HCT116 (cell line): ENCODE data around the gene CEP120. TPM values are rescaled to one million over a fixed set of nuclear protein-coding genes. Genes with fewer than 3 reads are reported as not detected.

Experiments
- ATAC-seq: fragments of 200-7000 bp; cut with Tn5 transposase; 2 replicates; pipeline ENCODE4 v1.9.1; 2020; ENCODE audit warnings: mild to moderate bottlenecking, moderate library complexity
- BruUV-seq: library from RNA; stranded (reverse); fragments of 400-500 nt; replicated peaks from 2 replicates; lab custom pipeline; 2021; lab: Mats Ljungman, UMichigan
- CTCF ChIA-PET: fragments of 300-600 bp; sonication (Branson Sonifier 250); formaldehyde crosslinking; loops from one replicate; lab custom pipeline; 2021; ENCODE audit warnings: antibody characterized with exemption; lab: Charles Lee
- POLR2A ChIA-PET: fragments of 300-600, 350-600 bp; sonication (Branson Sonifier 250); formaldehyde crosslinking; loops from one replicate; lab custom pipeline; 2021; ENCODE audit warnings: antibody characterized with exemption; lab: Charles Lee
- RAD21 ChIA-PET, 2 experiments: fragments of 300-600 bp; sonication (Branson Sonifier 250); formaldehyde crosslinking; loops; one replicate each; lab custom pipeline; 2023; ENCODE audit warnings: low total read pairs in 2 of 2; ENCODE audit not compliant: uncharacterized antibody in 2 of 2, unreplicated experiment in 2 of 2, low non-redundant PET in 1 of 2; lab: Charles Lee
- DNase-seq: peaks from one replicate; pipeline ENCODE4 v3.0.0-alpha.2; 2010; ENCODE audit warnings: low read depth, low spot score
- H2AFZ ChIP-seq: fragments of 200-600 bp; shearing (Covaris generic), sonication (generic); 2 replicates; pipeline ENCODE4 v1.6.1; 2017; ENCODE audit warnings: low read depth, mixed run types, mixed read lengths, antibody characterized with exemption, low read length; ENCODE audit not compliant: poor library complexity, severe bottlenecking
- H3K27ac ChIP-seq: 2 replicates; pipeline ENCODE4 v1.5.1; 2012; ENCODE audit warnings: low read depth, low read length
- H3K27me3 ChIP-seq: fragments of 200-600 bp; sonication (generic); 2 replicates; pipeline ENCODE4 v1.6.1; 2016; ENCODE audit warnings: mixed run types, low read length, mixed read lengths; ENCODE audit not compliant: insufficient read depth
- H3K36me3 ChIP-seq, 2 experiments: fragments of 200-500 bp in 1 of 2; fragments of 200-600 bp in 1 of 2; sonication (Bioruptor generic) in 1 of 2; sonication (generic) in 1 of 2; 2 replicates each; pipeline versions ENCODE4 v1.5.1 to v1.6.1; 2014 to 2016; ENCODE audit warnings: low read length in 2 of 2, inconsistent platforms in 1 of 2, mixed read lengths in 1 of 2, mixed run types in 1 of 2; ENCODE audit not compliant: insufficient read depth in 2 of 2, control insufficient read depth in 1 of 2
- H3K4me1 ChIP-seq, 2 experiments: fragments of 200-600 bp in 1 of 2; sonication (generic) in 1 of 2; 2 replicates each; pipeline versions ENCODE4 v1.5.1 to v1.6.1; 2012 to 2017; ENCODE audit warnings: low read length in 2 of 2, inconsistent platforms in 1 of 2, mild to moderate bottlenecking in 1 of 2, mixed read lengths in 1 of 2, mixed run types in 1 of 2, moderate library complexity in 1 of 2; ENCODE audit not compliant: insufficient read depth in 2 of 2, control insufficient read depth in 1 of 2
- H3K4me2 ChIP-seq: fragments of 200-600 bp; sonication (generic); 2 replicates; pipeline ENCODE4 v1.6.1; 2017; ENCODE audit warnings: mixed run types, low read length, mixed read lengths
- H3K4me3 ChIP-seq, 2 experiments: fragments of 200-600 bp in 1 of 2; sonication (generic) in 1 of 2; replicated peaks in 1 of 2; 2 replicates each; pipeline ENCODE4 v1.5.1; 2011 to 2016; ENCODE audit warnings: low read length in 2 of 2, control low read depth in 1 of 2, low read depth in 1 of 2, mild to moderate bottlenecking in 1 of 2, mixed read lengths in 1 of 2, mixed run types in 1 of 2
- H3K79me2 ChIP-seq: fragments of 200-600 bp; sonication (generic); 2 replicates; pipeline ENCODE4 v1.6.1; 2017; ENCODE audit warnings: mild to moderate bottlenecking, mixed run types, low read length, moderate library complexity, mixed read lengths; ENCODE audit not compliant: insufficient read depth
- H3K9ac ChIP-seq: fragments of 200-600 bp; sonication (generic); 2 replicates; pipeline ENCODE4 v1.6.1; 2016; ENCODE audit warnings: low read length, mixed read lengths
- H3K9me2 ChIP-seq: fragments of 200-600 bp; sonication (generic), shearing (Covaris generic); 2 replicates; pipeline ENCODE4 v1.6.1; 2017; ENCODE audit warnings: mixed run types, mild to moderate bottlenecking, moderate library complexity; ENCODE audit not compliant: insufficient read depth
- H3K9me3 ChIP-seq, 2 experiments: fragments of 200-500 bp in 1 of 2; fragments of 200-600 bp in 1 of 2; sonication (Bioruptor generic) in 1 of 2; sonication (generic) in 1 of 2; 2 replicates each; pipeline ENCODE4 v1.6.1; 2014 to 2017; ENCODE audit warnings: low read length in 2 of 2, mixed read lengths in 2 of 2, inconsistent platforms in 1 of 2, low read depth in 1 of 2, mild to moderate bottlenecking in 1 of 2, mixed run types in 1 of 2, moderate library complexity in 1 of 2; ENCODE audit not compliant: control insufficient read depth in 1 of 2, insufficient read depth in 1 of 2
- H4K20me1 ChIP-seq: fragments of 200-600 bp; sonication (generic), shearing (Covaris generic); 2 replicates; pipeline ENCODE4 v1.6.1; 2017; ENCODE audit warnings: mixed run types, mild to moderate bottlenecking, moderate library complexity; ENCODE audit not compliant: insufficient read depth
- ATF3 ChIP-seq: IDR thresholded peaks from 2 replicates; pipeline ENCODE4 v1.6.1; 2012
- CBX3 ChIP-seq: IDR thresholded peaks from 2 replicates; pipeline ENCODE4 v1.6.1; 2012; ENCODE audit warnings: low read depth
- CEBPB ChIP-seq: IDR thresholded peaks from 2 replicates; pipeline ENCODE4 v1.6.1; 2012; ENCODE audit warnings: low read depth
- CTCF ChIP-seq, 3 experiments: fragments of 200-600 bp in 1 of 3; sonication (generic) in 1 of 3; IDR thresholded peaks in 2 of 3; conservative IDR thresholded peaks in 1 of 3; 2 replicates each; pipeline ENCODE4 v1.5.1; 2012 to 2017; ENCODE audit warnings: low read depth in 2 of 3, low read length in 2 of 3, antibody characterized with exemption in 1 of 3, borderline replicate concordance in 1 of 3, control low read depth in 1 of 3, mild to moderate bottlenecking in 1 of 3, mixed read lengths in 1 of 3, mixed run types in 1 of 3, moderate library complexity in 1 of 3; ENCODE audit not compliant: insufficient read depth in 1 of 3
- EGR1 ChIP-seq: IDR thresholded peaks from 2 replicates; pipeline ENCODE4 v1.6.1; 2012; ENCODE audit warnings: low read depth
- FOSL1 ChIP-seq: IDR thresholded peaks from 2 replicates; pipeline ENCODE4 v1.6.1; 2012; ENCODE audit warnings: low read depth
- POLR2AphosphoS5 ChIP-seq: IDR thresholded peaks from 2 replicates; pipeline ENCODE4 v1.6.1; 2011; ENCODE audit warnings: mild to moderate bottlenecking, low read depth, low read length, moderate library complexity
- RAD21 ChIP-seq: IDR thresholded peaks from 2 replicates; pipeline ENCODE4 v1.6.1; 2012; ENCODE audit warnings: low read depth, mild to moderate bottlenecking
- REST ChIP-seq: IDR thresholded peaks from 2 replicates; pipeline ENCODE4 v1.6.1; 2012; ENCODE audit warnings: low read depth
- SIN3A ChIP-seq: IDR thresholded peaks from 2 replicates; pipeline ENCODE4 v1.6.1; 2012; ENCODE audit warnings: low read depth
- SRF ChIP-seq: IDR thresholded peaks from 2 replicates; pipeline ENCODE4 v1.6.1; 2012; ENCODE audit warnings: low read depth
- YY1 ChIP-seq: IDR thresholded peaks from 2 replicates; pipeline ENCODE4 v1.6.1; 2011; ENCODE audit warnings: low read length, low read depth, moderate library complexity, mild to moderate bottlenecking; ENCODE audit not compliant: insufficient replicate concordance; ENCODE audit errors: extremely low read depth
- ZFX ChIP-seq: fragments of 450-650 bp; IDR thresholded peaks from 2 replicates; pipeline ENCODE4 v1.6.1; 2017
- intact Hi-C: fragments of 100-400 bp; cut with micrococcal nuclease; formaldehyde crosslinking; loops from 2 replicates; pipeline ENCODE4 v1.10.0; 2022
- total RNA-seq: library from RNA; stranded (reverse); gene quantifications from one replicate; pipeline ENCODE4 v1.2.1, GENCODE V29; 2021; ENCODE audit not compliant: unreplicated experiment

The CEP120 gene
- total RNA-seq, 1 experiment from 2014 or later = 30.2 TPM

GRCh38 chr5:123414974-123415373 is 8.2 kb downstream of the CEP120 start:
- no peak overlapping the region for H3K4me3 ChIP-seq
- no peaks in the 10 kb centered on the region for H3K4me1 ChIP-seq
- H3K9me2 ChIP-seq = no peaks in the 10 kb centered on the region
- DNase-seq = no peak
- H3K36me3 ChIP-seq = peaks cover 3 to 17% of the 10 kb centered on the region in 2 experiments; a peak in 2 of 4 replicates
- no peak overlapping the region for H2AFZ ChIP-seq
- TF ChIP-seq ATF3 = no peak
- TF ChIP-seq RAD21 = no peak
- no peak for TF ChIP-seq EGR1
- no peak for TF ChIP-seq POLR2AphosphoS5
- TF ChIP-seq CBX3 = no peak
- CTCF ChIA-PET = no interaction called here
- no TSS peak for BruUV-seq
- H3K4me2 ChIP-seq = no peak overlapping the region
- RAD21 ChIA-PET = no interaction called here
- intact Hi-C loops = no loop called here
- POLR2A ChIA-PET = interaction anchor here (0.7 kb wide), 1 partner anchor 418 kb away, joined by 3 read pairs; no protein-coding TSS in a partner anchor
- H3K79me2 ChIP-seq = peaks cover 15% of the 10 kb centered on the region; the same call in 1 of the 2 replicates
- H3K27me3 ChIP-seq = no peaks in the 10 kb centered on the region
- ATAC-seq = no peak
- no peak overlapping the region for H3K27ac ChIP-seq
- H3K9me3 ChIP-seq = no peaks in the 10 kb centered on the region
- no peaks in the 10 kb centered on the region; the same call in 1 of the 2 replicates for H4K20me1 ChIP-seq
- no peak overlapping the region for H3K9ac ChIP-seq

- H3K9me2 ChIP-seq = no peaks in the 10 kb centered on the region
- peaks cover 8% of the 10 kb centered on the region; the same call in 1 of the 2 replicates for H3K79me2 ChIP-seq
- ChIA-PET CTCF (interaction anchor here (1.5 kb wide), 1 partner anchor 11 kb away, joined by 6 read pairs; the partner anchor contains the start of gene CEP120), RAD21 (no interaction called here), POLR2A (interaction anchor here (1.3 kb wide), 1 partner anchor 11 kb away, joined by 3 read pairs; the partner anchor contains the start of gene CEP120)
- no peak overlapping the region for H3K4me2 ChIP-seq
- no peak for DNase-seq
- no peaks in the 10 kb centered on the region for H3K4me1 ChIP-seq
- no peak overlapping the region for H3K4me3 ChIP-seq
- H3K27me3 ChIP-seq = no peaks in the 10 kb centered on the region
- intact Hi-C loops = no loop called here
- H3K36me3 ChIP-seq = peaks cover 3 to 13% of the 10 kb centered on the region in 2 experiments; a peak in 2 of 4 replicates
- no peak overlapping the region for H3K9ac ChIP-seq
- H3K9me3 ChIP-seq = no peaks in the 10 kb centered on the region
- no peak overlapping the region for H3K27ac ChIP-seq
- no TSS peak for BruUV-seq
- H2AFZ ChIP-seq = no peak overlapping the region
- ATAC-seq = no peak
- H4K20me1 ChIP-seq = no peaks in the 10 kb centered on the region; the same call in 1 of the 2 replicates
- TF ChIP-seq CEBPB (no peak), SIN3A (no peak), FOSL1 (no peak), SRF (no peak), CTCF (IDR thresholded peaks at IDR 0.05 in 2 of 3, conservative IDR thresholded peaks at IDR 0.05 in 1 of 3; ENCODE audit: borderline replicate concordance in 1 of 3, insufficient read depth in 1 of 3, low read depth in 2 of 3, low read length in 2 of 3) (no peak), REST (no peak), ZFX (no peak), YY1 (no peak)
Observed at GRCh38 chr5:123412206-123412605, 11.0 kb downstream of the CEP120 start.
